GM12891 (cell line): Measurements from ENCODE around the gene UBE2S.

Experiments
- POLR2A ChIP-seq: IDR thresholded peaks from 2 replicates; pipeline ENCODE4 v1.6.1; 2011; ENCODE audit warnings: low read depth, low read length, control low read depth
- POLR2AphosphoS5 ChIP-seq: IDR thresholded peaks from 2 replicates; pipeline ENCODE4 v1.6.1; 2011; ENCODE audit warnings: low read depth, low read length, control low read depth
- SPI1 ChIP-seq: IDR thresholded peaks from 2 replicates; pipeline ENCODE4 v1.6.1; 2011; ENCODE audit warnings: low read depth, low read length, control low read depth
- TAF1 ChIP-seq: IDR thresholded peaks from 2 replicates; pipeline ENCODE4 v1.6.1; 2011; ENCODE audit warnings: low read depth, low read length, control low read depth

DNA sequence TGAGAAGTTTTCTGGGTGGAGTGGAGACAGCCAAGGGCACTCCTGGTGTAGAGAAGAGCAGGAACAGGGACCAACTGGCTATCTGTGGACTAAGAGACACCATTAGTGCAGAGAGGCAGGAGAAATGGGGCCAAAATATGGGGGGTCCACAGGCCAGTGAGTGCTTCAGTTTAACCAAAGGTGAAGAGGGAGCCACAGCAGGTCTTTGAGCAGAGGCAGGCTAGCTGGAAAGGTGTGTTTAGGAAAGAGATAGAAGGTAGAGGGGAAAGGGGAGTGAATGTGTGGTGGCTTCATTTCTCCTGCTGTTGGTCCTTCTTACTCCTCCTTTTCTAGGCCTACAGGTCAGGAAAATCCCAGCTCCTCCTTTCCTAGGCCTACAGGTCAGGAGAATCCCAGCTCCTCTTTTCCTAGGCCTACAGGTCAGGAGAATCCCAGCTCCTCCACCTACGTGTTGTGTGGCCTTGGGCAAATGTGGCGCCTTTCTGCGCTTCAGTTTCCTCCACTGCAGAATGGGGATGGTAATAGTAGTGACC lies 25.0 kb downstream of the UBE2S start:
- TF ChIP-seq TAF1 (no peak), POLR2A (no peak), SPI1 (no peak), POLR2AphosphoS5 (no peak)
